Activated CD4-positive, alpha-beta T cell treated with anti-CD3 and anti-CD28 coated beads for 36 hours (primary cell): Measurements from ENCODE around the gene DNAJC9. TPM values are rescaled to one million over a fixed set of nuclear protein-coding genes. Genes with fewer than 3 reads are reported as not detected.

ENCODE experiments used
- ATAC-seq: fragments of 200-7000 bp; cut with Tn5 transposase; one replicate; pipeline ENCODE4 v1.10.0; 2021; ENCODE audit warnings: mild to moderate bottlenecking, moderate library complexity
- CTCF ChIA-PET: fragments of 350-600 bp; sonication (Branson Sonifier 250); formaldehyde crosslinking; loops from one replicate; lab custom pipeline; 2021; ENCODE audit warnings: antibody characterized with exemption; lab: Charles Lee
- POLR2A ChIA-PET: fragments of 350-600 bp; sonication (Branson Sonifier 250); formaldehyde crosslinking; loops from one replicate; lab custom pipeline; 2021; ENCODE audit warnings: antibody characterized with exemption, inconsistent platforms; lab: Charles Lee
- DNase-seq: peaks from one replicate; pipeline ENCODE4 v3.0.0-alpha.2; 2020
- H3K27ac Mint-ChIP-seq: one replicate; pipeline ENCODE4 v1.8.0; 2021; ENCODE audit warnings: mixed read lengths
- H3K27me3 Mint-ChIP-seq: one replicate; pipeline ENCODE4 v1.8.0; 2021; ENCODE audit warnings: mixed read lengths
- H3K36me3 Mint-ChIP-seq: one replicate; pipeline ENCODE4 v1.8.0; 2021; ENCODE audit warnings: low read depth, mixed read lengths
- H3K4me1 Mint-ChIP-seq: one replicate; pipeline ENCODE4 v1.8.0; 2021; ENCODE audit warnings: mixed read lengths
- H3K4me3 Mint-ChIP-seq: one replicate; pipeline ENCODE4 v1.8.0; 2021; ENCODE audit warnings: mild to moderate bottlenecking, moderate library complexity, mixed read lengths
- H3K9me3 Mint-ChIP-seq: one replicate; pipeline ENCODE4 v1.8.0; 2021; ENCODE audit warnings: low read depth, mixed read lengths
- intact Hi-C, 2 experiments: fragments of 100-400 bp; cut with DNase I in 1 of 2; cut with micrococcal nuclease in 1 of 2; formaldehyde crosslinking; loops; one replicate each; pipeline versions ENCODE4 v1.14.2 to v1.15.1; 2022 to 2024; cut with DNase I, micrococcal nuclease
- total RNA-seq, 2 experiments: library from RNA; stranded (reverse); gene quantifications; one replicate each; pipeline ENCODE4 v1.2.3, GENCODE V29; 2021

The DNAJC9 gene
- total RNA-seq, 2 experiments from 2014 or later = 36.9 to 45.4 TPM

DNA sequence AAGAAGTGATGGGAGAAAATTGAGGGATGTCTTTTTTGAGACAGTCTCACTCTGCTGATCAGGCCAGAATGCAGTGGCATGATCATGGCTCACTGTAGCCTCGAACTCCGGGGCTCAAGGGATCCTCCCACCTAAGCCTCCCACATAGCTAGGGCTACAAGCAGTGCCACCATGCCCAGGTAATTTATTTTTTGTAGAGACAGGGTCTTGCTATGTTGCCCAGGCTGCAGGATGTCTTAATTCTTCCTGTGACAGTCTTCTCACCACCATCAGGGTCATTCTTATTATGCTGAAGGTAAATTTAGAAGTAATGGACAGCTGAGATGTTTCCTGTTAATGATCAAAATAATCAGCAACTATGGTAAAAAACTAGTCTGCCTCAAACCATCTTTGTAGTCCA lies 7.1 kb downstream of the DNAJC9 start:
- ATAC-seq = no peak

DNA sequence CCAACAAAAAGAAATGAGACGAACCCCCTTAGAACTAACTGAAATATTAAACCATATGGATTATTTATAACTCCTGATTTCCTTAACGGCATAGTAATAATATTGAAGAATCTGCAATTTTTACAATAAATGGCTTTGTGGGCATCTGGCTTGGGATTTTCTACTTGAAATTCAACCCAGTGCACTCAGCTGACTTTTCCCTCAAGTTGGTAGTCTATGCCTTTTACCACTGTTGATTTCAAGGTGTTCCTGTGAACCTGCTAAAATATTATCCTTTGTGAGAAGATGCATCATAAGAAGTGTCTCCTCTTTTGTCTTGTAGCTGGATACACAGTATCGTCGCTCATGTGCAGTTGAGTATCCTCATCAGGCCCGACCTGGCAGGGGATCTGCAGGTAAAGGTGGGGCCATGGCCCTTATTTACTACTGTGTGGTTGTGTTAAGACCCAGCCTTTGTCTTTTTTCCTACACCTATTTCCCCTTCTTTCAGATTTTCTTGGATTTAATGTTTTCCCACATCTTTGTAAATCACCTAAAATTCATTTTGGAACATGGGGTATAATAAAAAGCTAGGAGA lies 8.0 kb downstream of the DNAJC9 start:
- intact Hi-C loops = no loop called here

More for the DNA sequence above, 7.1 kb downstream of the DNAJC9 start:
- POLR2A ChIA-PET = interaction anchor here (0.6 to 0.8 kb wide), 2 partner anchors 379 to 742 kb away, joined by 3 to 7 read pairs; no protein-coding TSS in a partner anchor
- Mint-ChIP-seq H3K27me3 (no peaks in the 10 kb centered on the region), H3K4me3 (no peak overlapping the region), H3K27ac (no peak overlapping the region), H3K9me3 (no peaks in the 10 kb centered on the region), H3K4me1 (peaks cover 22% of the 10 kb centered on the region), H3K36me3 (peaks cover 57% of the 10 kb centered on the region)
- DNase-seq = no peak
- intact Hi-C loops = loop anchor here in 1 of 2 experiments (10.0 kb wide), 1 partner anchor 755 kb away; the partner anchor contains the start of gene VCL
- CTCF ChIA-PET = no interaction called here

DNA sequence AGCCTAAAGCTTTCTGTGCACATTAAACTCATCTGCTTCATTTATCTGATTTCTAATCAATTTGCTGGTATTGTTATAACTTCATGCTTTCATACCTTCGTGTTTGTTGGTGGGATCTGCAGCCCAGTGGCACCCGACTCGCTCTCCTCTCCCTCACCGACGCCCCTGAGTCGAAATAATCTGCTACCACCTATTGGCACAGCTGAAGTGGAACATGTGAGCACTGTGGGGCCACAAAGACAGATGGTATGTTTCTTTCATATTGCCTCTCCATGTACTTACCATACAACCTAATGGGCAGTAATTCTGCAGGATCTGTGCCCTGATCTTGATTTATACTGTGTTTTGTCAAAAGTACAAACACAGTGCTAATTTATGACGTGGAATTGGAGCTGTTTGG lies 12.4 kb downstream of the DNAJC9 start:
- Mint-ChIP-seq H3K27me3 (no peaks in the 10 kb centered on the region), H3K9me3 (no peaks in the 10 kb centered on the region), H3K36me3 (peaks cover 26% of the 10 kb centered on the region), H3K4me3 (no peak overlapping the region), H3K27ac (no peak overlapping the region), H3K4me1 (no peaks in the 10 kb centered on the region)
- ChIA-PET POLR2A (interaction anchor here (0.6 to 4.0 kb wide), 2 partner anchors 12 to 234 kb away, joined by 5 to 21 read pairs; partner anchors contain the start of gene DNAJC9), CTCF (interaction anchor here (1.8 kb wide), 1 partner anchor 10 kb away, joined by 3 read pairs; no protein-coding TSS in a partner anchor)
- no peak for DNase-seq
- no peak for ATAC-seq
- intact Hi-C loops = no loop called here

More for the DNA sequence above, 8.0 kb downstream of the DNAJC9 start:
- DNase-seq (no peak), ATAC-seq (no peak)
- H3K27me3 Mint-ChIP-seq = no peaks in the 10 kb centered on the region
- ChIA-PET CTCF (interaction anchor here (1.1 kb wide), 1 partner anchor 14 kb away, joined by 5 read pairs; the partner anchor contains the start of gene MRPS16), POLR2A (interaction anchor here (0.6 to 4.0 kb wide), 3 partner anchors 7 to 380 kb away, joined by 3 to 21 read pairs (median 8); partner anchors contain the start of gene DNAJC9)
- H3K4me1 Mint-ChIP-seq = peaks cover 14% of the 10 kb centered on the region
- H3K4me3 Mint-ChIP-seq = no peak overlapping the region
- no peak overlapping the region for H3K27ac Mint-ChIP-seq
- H3K9me3 Mint-ChIP-seq = no peaks in the 10 kb centered on the region
- H3K36me3 Mint-ChIP-seq = peaks cover 48% of the 10 kb centered on the region

DNA sequence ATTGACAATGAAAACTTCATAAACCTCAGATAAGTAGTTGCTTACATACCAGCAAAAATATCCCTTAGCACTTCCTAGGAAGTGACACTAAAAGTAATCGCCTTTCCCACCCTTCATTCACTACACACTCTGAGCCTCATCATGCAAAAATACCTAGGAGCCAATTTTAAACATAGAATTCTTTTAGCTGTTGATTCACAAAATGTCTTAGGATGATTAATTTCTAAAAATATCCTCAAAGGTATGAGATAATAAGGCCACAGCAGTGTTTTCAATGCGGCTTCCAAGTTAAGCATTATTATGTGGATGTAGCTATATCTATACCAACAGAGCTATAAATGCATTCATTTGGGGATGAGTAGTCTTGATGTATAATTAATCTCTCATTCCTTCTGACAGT lies 13.2 kb downstream of the DNAJC9 start:
- no peaks in the 10 kb centered on the region for H3K4me1 Mint-ChIP-seq
- no peaks in the 10 kb centered on the region for H3K27me3 Mint-ChIP-seq
- POLR2A ChIA-PET = interaction anchor here (0.6 to 1.0 kb wide), 2 partner anchors 13 to 233 kb away, joined by 3 to 5 read pairs; partner anchors contain the start of gene DNAJC9
- DNase-seq (no peak), ATAC-seq (no peak)
- H3K27ac Mint-ChIP-seq = peak overlapping the region; percentile 48
- intact Hi-C loops = no loop called here
- H3K4me3 Mint-ChIP-seq = no peak overlapping the region
- CTCF ChIA-PET = interaction anchor here (0.5 to 2.0 kb wide), 6 partner anchors 8 to 613 kb away, joined by 3 to 5 read pairs (median 3); no protein-coding TSS in a partner anchor
- no peaks in the 10 kb centered on the region for H3K9me3 Mint-ChIP-seq
- H3K36me3 Mint-ChIP-seq = peaks cover 22% of the 10 kb centered on the region

DNA sequence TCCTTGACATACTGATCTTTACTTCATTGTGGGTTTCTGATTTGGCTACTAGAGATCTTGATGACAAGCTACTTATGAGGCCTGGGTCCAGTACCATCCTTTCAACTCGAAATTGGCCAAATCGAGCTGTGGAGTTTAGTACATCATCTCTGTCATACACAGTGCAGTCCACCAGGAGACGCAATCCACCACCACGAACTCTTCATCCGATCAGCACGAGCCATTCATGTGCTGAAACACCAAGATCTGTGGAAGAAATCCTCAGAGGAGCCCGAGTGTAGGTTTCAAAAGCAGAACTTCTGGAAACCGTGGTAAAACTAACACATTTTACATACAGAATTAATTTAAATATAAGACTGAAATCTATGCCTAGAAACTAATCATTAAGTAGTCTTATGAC lies 14.2 kb downstream of the DNAJC9 start:
- no peak for DNase-seq
- Mint-ChIP-seq H3K36me3 (peaks cover 21% of the 10 kb centered on the region), H3K27ac (peak overlapping the region; percentile 56), H3K9me3 (no peaks in the 10 kb centered on the region), H3K4me1 (no peaks in the 10 kb centered on the region), H3K27me3 (no peaks in the 10 kb centered on the region), H3K4me3 (no peak overlapping the region)
- ChIA-PET POLR2A (interaction anchor here (0.5 kb wide), 1 partner anchor 14 kb away, joined by 3 read pairs; the partner anchor contains the start of gene DNAJC9), CTCF (interaction anchor here (1.4 to 2.0 kb wide), 2 partner anchors 9 to 63 kb away, joined by 3 to 5 read pairs; no protein-coding TSS in a partner anchor)
- intact Hi-C loops = no loop called here
- no peak for ATAC-seq

- ChIA-PET CTCF (no interaction called here), POLR2A (no interaction called here)
- intact Hi-C loops = no loop called here
- H3K4me3 Mint-ChIP-seq = no peak overlapping the region
- H3K4me1 Mint-ChIP-seq = no peaks in the 10 kb centered on the region
- no peak for ATAC-seq
- H3K36me3 Mint-ChIP-seq = peaks cover 18% of the 10 kb centered on the region
- no peaks in the 10 kb centered on the region for H3K9me3 Mint-ChIP-seq
- no peak for DNase-seq
- no peaks in the 10 kb centered on the region for H3K27me3 Mint-ChIP-seq
- no peak overlapping the region for H3K27ac Mint-ChIP-seq
Observed at GRCh38 chr10:73229567-73229966, 17.5 kb downstream of the DNAJC9 start.

GRCh38 chr10:73228247-73228646 lies 18.8 kb downstream of the DNAJC9 start:
- no peaks in the 10 kb centered on the region for H3K9me3 Mint-ChIP-seq
- ChIA-PET CTCF (no interaction called here), POLR2A (no interaction called here)
- peaks cover 16% of the 10 kb centered on the region for H3K36me3 Mint-ChIP-seq
- H3K27me3 Mint-ChIP-seq = no peaks in the 10 kb centered on the region
- intact Hi-C loops = no loop called here
- no peak overlapping the region for H3K27ac Mint-ChIP-seq
- no peak overlapping the region for H3K4me3 Mint-ChIP-seq
- DNase-seq = no peak
- no peak for ATAC-seq
- no peaks in the 10 kb centered on the region for H3K4me1 Mint-ChIP-seq

DNA sequence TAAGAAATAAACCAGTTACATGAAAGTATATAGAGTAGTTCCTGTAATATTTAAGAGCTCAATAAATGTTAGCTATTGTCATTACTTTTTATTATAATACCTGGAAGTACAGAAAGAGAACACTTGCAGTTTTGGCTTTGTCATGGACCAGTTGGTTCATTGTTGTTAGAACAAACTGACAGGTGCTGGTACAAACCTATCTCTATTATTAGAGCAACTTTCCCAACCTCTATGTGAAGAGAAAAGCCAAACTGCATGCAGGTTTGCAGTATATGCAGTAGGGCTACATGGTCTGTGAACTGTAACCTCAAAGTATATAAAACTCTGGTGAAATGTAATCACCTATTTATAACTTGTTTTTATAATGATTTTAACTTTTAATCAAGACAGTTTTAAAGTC lies 20.4 kb downstream of the DNAJC9 start:
- Mint-ChIP-seq H3K4me1 (no peaks in the 10 kb centered on the region), H3K4me3 (no peak overlapping the region), H3K36me3 (peaks cover 20% of the 10 kb centered on the region), H3K27me3 (no peaks in the 10 kb centered on the region), H3K27ac (no peak overlapping the region), H3K9me3 (no peaks in the 10 kb centered on the region)
- ChIA-PET POLR2A (no interaction called here), CTCF (interaction anchor here (1.3 kb wide), 1 partner anchor 303 kb away, joined by 3 read pairs; no protein-coding TSS in a partner anchor)
- no peak for ATAC-seq
- intact Hi-C loops = no loop called here
- DNase-seq = no peak

DNA sequence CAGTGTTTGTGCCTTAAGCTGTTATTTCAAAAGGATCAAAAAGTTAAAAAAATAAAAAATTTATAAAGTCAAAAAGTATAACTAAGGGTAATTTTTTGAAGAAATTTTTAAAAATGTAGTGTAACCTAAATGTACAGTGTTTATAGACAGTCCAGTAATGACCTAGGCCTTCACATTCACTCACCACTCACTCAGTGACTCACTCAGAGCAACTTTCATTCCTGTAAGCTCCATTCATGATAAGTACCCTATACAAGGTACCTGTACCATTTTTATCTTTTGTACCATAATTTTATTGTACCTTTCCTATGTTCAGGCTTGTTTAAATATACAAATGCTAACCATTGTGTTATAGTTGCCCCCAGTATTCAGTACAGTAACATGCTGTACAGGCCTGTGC lies 21.5 kb downstream of the DNAJC9 start:
- H3K4me3 Mint-ChIP-seq = no peak overlapping the region
- H3K27ac Mint-ChIP-seq = no peak overlapping the region
- ChIA-PET CTCF (interaction anchor here (1.3 kb wide), 1 partner anchor 305 kb away, joined by 3 read pairs; no protein-coding TSS in a partner anchor), POLR2A (interaction anchor here (1.0 kb wide), 1 partner anchor 22 kb away, joined by 3 read pairs; the partner anchor contains the start of gene DNAJC9)
- H3K36me3 Mint-ChIP-seq = peaks cover 19% of the 10 kb centered on the region
- ATAC-seq (peak; percentile 65), DNase-seq (no peak)
- intact Hi-C loops = no loop called here
- no peaks in the 10 kb centered on the region for H3K27me3 Mint-ChIP-seq
- H3K4me1 Mint-ChIP-seq = no peaks in the 10 kb centered on the region
- H3K9me3 Mint-ChIP-seq = no peaks in the 10 kb centered on the region

- ChIA-PET CTCF (no interaction called here), POLR2A (no interaction called here)
- H3K4me1 Mint-ChIP-seq = no peaks in the 10 kb centered on the region
- DNase-seq (no peak), ATAC-seq (no peak)
- no peak overlapping the region for H3K27ac Mint-ChIP-seq
- H3K27me3 Mint-ChIP-seq = no peaks in the 10 kb centered on the region
- H3K9me3 Mint-ChIP-seq = no peaks in the 10 kb centered on the region
- intact Hi-C loops = no loop called here
- no peak overlapping the region for H3K4me3 Mint-ChIP-seq
- H3K36me3 Mint-ChIP-seq = peaks cover 30% of the 10 kb centered on the region
Observed at GRCh38 chr10:73220989-73221388, 26.1 kb downstream of the DNAJC9 start.

GRCh38 chr10:73219384-73219783 lies 27.7 kb downstream of the DNAJC9 start:
- ATAC-seq = no peak
- CTCF ChIA-PET = interaction anchor here (1.3 kb wide), 1 partner anchor 44 kb away, joined by 3 read pairs; no protein-coding TSS in a partner anchor
- H3K36me3 Mint-ChIP-seq = peaks cover 35% of the 10 kb centered on the region

More at GRCh38 chr10:73219384-73219783, 27.7 kb downstream of the DNAJC9 start:
- DNase-seq = no peak
- POLR2A ChIA-PET = no interaction called here
- no peaks in the 10 kb centered on the region for H3K9me3 Mint-ChIP-seq
- H3K4me1 Mint-ChIP-seq = no peaks in the 10 kb centered on the region
- no peaks in the 10 kb centered on the region for H3K27me3 Mint-ChIP-seq
- H3K27ac Mint-ChIP-seq = no peak overlapping the region
- intact Hi-C loops = no loop called here
- H3K4me3 Mint-ChIP-seq = no peak overlapping the region
